A673 (cell line): ENCODE measurements around the gene FAM184B. TPM values are rescaled to one million over a fixed set of nuclear protein-coding genes. Genes with fewer than 3 reads are reported as not detected.
"Not testable (repeated sequence)": the region's sequence is repeated elsewhere in the genome, so short reads cannot be mapped to it uniquely, and the experiment has no call there.

Experiments used
- BruUV-seq: library from RNA; stranded (reverse); fragments of 400-500 nt; replicated peaks from 2 replicates; lab custom pipeline; 2021; lab: Mats Ljungman, UMichigan
- CTCF ChIA-PET: fragments of 300-600 bp; sonication (Branson Sonifier 250); formaldehyde crosslinking; loops from one replicate; lab custom pipeline; 2022; ENCODE audit warnings: antibody characterized with exemption; lab: Charles Lee
- POLR2A ChIA-PET: fragments of 300-600 bp; sonication (Branson Sonifier 250); formaldehyde crosslinking; loops from one replicate; lab custom pipeline; 2022; ENCODE audit warnings: antibody characterized with exemption; ENCODE audit not compliant: low non-redundant PET; lab: Charles Lee
- DNase-seq: peaks from one replicate; pipeline ENCODE4 v3.0.0-alpha.2; 2015; ENCODE audit warnings: low spot score
- H3K27ac ChIP-seq: fragments of 200-600 bp; sonication (generic); 2 replicates; pipeline ENCODE4 v1.5.1; 2016; ENCODE audit warnings: mixed run types, low read depth, mild to moderate bottlenecking, mixed read lengths, antibody characterized with exemption, low read length; ENCODE audit not compliant: poor library complexity, severe bottlenecking
- H3K27me3 ChIP-seq: fragments of 200-600 bp; sonication (generic); replicated peaks from 2 replicates; pipeline ENCODE4 v1.6.1; 2017; ENCODE audit warnings: mixed run types, low read depth, mild to moderate bottlenecking, mixed read lengths, antibody characterized with exemption, low read length; ENCODE audit not compliant: insufficient read depth, poor library complexity
- H3K36me3 ChIP-seq: fragments of 200-600 bp; sonication (generic); 2 replicates; pipeline ENCODE4 v1.6.1; 2016; ENCODE audit warnings: mixed run types, mild to moderate bottlenecking, mixed read lengths, antibody characterized with exemption, low read length; ENCODE audit not compliant: insufficient read depth, poor library complexity, severe bottlenecking
- H3K4me1 ChIP-seq: fragments of 200-600 bp; sonication (generic); 2 replicates; pipeline ENCODE4 v1.6.1; 2017; ENCODE audit warnings: mixed run types, mild to moderate bottlenecking, mixed read lengths, antibody characterized with exemption, low read length; ENCODE audit not compliant: insufficient read depth, poor library complexity, severe bottlenecking
- H3K4me3 ChIP-seq: fragments of 200-600 bp; sonication (generic); 2 replicates; pipeline ENCODE4 v1.5.1; 2016; ENCODE audit warnings: low read depth, mixed run types, mild to moderate bottlenecking, mixed read lengths, low read length; ENCODE audit not compliant: poor library complexity, severe bottlenecking
- H3K9me3 ChIP-seq: fragments of 200-600 bp; sonication (generic); 2 replicates; pipeline ENCODE4 v1.6.1; 2016; ENCODE audit warnings: mixed run types, low read depth, mild to moderate bottlenecking, mixed read lengths, antibody characterized with exemption, low read length; ENCODE audit not compliant: poor library complexity, severe bottlenecking
- EZH2 ChIP-seq: fragments of 200-600 bp; sonication (generic); IDR thresholded peaks from 2 replicates; pipeline ENCODE4 v1.6.1; 2017; ENCODE audit warnings: borderline replicate concordance, low read depth, mild to moderate bottlenecking, mixed read lengths, antibody characterized with exemption, low read length; ENCODE audit not compliant: poor library complexity, severe bottlenecking
- intact Hi-C: fragments of 100-400 bp; cut with micrococcal nuclease; formaldehyde crosslinking; loops from one replicate; pipeline ENCODE4 v1.10.0; 2022; ENCODE audit not compliant: unreplicated experiment
- total RNA-seq: library from RNA; stranded (reverse); gene quantifications from 2 replicates; pipeline ENCODE4 v1.2.3, GENCODE V29; 2021
- TF ChIP-seq, protein P1 (sequence below): fragments of 300-800, 200-600 bp; sonication (generic); conservative IDR thresholded peaks from 2 replicates; pipeline ENCODE4 v1.5.1; 2017; ENCODE audit warnings: low read depth, mild to moderate bottlenecking, antibody characterized with exemption, low read length, moderate library complexity, mixed read lengths

FAM184B gene
- total RNA-seq, 1 experiment from 2014 or later: 0.26 TPM

DNA sequence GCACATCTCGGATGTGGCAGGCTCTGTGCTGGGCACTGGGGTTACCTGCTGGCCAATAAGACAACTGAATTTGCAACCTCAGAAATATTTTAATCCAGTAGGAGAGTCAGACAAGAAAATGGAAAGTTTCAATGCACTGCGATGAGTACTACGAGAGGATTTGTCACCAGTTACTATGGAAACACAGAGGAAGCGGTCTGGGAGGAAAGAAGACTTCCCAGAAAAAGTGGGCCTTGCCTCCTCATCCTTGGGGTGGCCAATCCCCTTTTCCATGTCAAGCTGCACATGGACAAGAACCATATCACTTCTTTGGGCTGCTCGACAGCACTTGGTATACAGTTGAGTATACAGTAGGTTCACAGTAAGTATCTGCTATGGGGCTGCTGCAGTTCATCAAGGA lies 67.6 kb downstream of the FAM184B start:
- ChIA-PET CTCF (no interaction called here), POLR2A (no interaction called here)
- Histone ChIP-seq H3K4me1 (no peaks in the 10 kb centered on the region), H3K27ac (no peak overlapping the region), H3K27me3 (no peaks in the 10 kb centered on the region), H3K9me3 (no peaks in the 10 kb centered on the region), H3K36me3 (no peaks in the 10 kb centered on the region), H3K4me3 (no peak overlapping the region)
- intact Hi-C loops: no loop called here
- DNase-seq: no peak
- TF ChIP-seq EZH2: no peak
- TF ChIP-seq, protein P1, sequence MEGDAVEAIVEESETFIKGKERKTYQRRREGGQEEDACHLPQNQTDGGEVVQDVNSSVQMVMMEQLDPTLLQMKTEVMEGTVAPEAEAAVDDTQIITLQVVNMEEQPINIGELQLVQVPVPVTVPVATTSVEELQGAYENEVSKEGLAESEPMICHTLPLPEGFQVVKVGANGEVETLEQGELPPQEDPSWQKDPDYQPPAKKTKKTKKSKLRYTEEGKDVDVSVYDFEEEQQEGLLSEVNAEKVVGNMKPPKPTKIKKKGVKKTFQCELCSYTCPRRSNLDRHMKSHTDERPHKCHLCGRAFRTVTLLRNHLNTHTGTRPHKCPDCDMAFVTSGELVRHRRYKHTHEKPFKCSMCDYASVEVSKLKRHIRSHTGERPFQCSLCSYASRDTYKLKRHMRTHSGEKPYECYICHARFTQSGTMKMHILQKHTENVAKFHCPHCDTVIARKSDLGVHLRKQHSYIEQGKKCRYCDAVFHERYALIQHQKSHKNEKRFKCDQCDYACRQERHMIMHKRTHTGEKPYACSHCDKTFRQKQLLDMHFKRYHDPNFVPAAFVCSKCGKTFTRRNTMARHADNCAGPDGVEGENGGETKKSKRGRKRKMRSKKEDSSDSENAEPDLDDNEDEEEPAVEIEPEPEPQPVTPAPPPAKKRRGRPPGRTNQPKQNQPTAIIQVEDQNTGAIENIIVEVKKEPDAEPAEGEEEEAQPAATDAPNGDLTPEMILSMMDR: no peak
- no TSS peak for BruUV-seq

DNA sequence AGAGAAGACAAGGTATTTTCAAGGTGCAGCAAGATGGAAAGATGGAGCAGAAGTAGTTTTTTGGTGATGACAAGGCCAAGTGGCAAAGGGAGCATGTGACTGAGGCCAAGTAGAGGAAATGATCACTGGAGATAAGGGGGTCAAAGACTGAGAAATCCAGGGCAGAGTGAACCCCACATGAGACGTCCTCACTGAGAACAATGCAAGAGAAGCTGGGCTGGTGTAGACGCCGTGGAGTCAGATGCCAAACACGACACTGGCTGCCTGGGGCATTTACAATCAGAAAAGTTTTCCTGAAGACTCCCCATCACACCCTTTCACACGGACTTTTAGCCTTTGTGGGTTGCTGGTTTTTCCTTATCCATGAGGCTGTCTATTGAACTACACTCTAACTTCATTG lies 69.3 kb downstream of the FAM184B start:
- no peaks in the 10 kb centered on the region for H3K36me3 ChIP-seq
- H3K4me3 ChIP-seq: no peak overlapping the region
- no peaks in the 10 kb centered on the region for H3K4me1 ChIP-seq
- H3K27me3 ChIP-seq: no peaks in the 10 kb centered on the region
- no peak for TF ChIP-seq EZH2
- TF ChIP-seq, protein P1: no peak
- intact Hi-C loops: no loop called here
- CTCF ChIA-PET: no interaction called here
- H3K9me3 ChIP-seq: no peaks in the 10 kb centered on the region
- no peak for DNase-seq
- POLR2A ChIA-PET: no interaction called here
- no peak overlapping the region for H3K27ac ChIP-seq
- BruUV-seq: no TSS peak

DNA sequence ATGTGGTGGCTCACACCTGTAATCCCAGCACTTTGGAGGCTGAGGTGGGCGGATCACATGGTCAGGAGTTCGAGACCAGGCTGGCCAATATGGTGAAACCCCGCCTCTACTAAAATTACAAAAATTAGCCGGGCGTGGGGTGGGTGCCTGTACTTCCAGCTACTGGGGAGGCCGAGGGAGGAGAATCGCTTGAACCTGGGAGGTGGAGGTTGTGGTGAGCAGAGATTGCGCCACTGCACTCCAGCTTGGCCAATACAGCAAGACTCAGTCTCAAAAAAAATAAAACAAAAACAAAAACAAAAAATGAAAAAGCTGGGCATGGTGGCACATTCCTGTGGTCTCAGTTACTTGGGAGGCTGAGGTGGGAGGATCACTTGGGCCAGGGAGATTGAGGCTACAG lies 70.2 kb downstream of the FAM184B start:
- H3K9me3 ChIP-seq, H3K4me3 ChIP-seq, CTCF ChIA-PET, intact Hi-C loops, POLR2A ChIA-PET, H3K4me1 ChIP-seq, H3K27ac ChIP-seq, DNase-seq, H3K27me3 ChIP-seq, BruUV-seq, H3K36me3 ChIP-seq: not testable (repeated sequence)

DNA sequence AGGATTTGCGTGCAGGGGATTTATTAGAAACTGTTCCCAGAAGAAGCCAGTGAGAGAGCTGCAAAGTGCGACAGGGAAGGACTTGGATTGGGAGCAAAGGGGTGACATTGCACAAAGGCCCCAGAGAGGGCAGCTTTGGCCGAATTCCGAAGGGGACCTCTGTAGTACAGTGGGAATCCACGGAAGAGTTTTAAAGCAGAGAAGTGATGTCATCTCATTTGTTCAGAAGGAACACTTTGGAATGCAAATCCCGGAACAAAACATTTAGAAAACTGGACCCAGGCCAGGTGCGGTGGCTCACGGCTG lies 71.7 kb downstream of the FAM184B start:
- DNase-seq: no peak

More for the DNA sequence above, 71.7 kb downstream of the FAM184B start:
- H3K4me3 ChIP-seq: no peak overlapping the region
- H3K36me3 ChIP-seq: no peaks in the 10 kb centered on the region
- TF ChIP-seq EZH2: no peak
- TF ChIP-seq, protein P1: no peak
- H3K4me1 ChIP-seq: no peaks in the 10 kb centered on the region
- POLR2A ChIA-PET: no interaction called here
- CTCF ChIA-PET: no interaction called here
- H3K27me3 ChIP-seq: no peaks in the 10 kb centered on the region
- intact Hi-C loops: no loop called here
- no peak overlapping the region for H3K27ac ChIP-seq
- no TSS peak for BruUV-seq
- no peaks in the 10 kb centered on the region for H3K9me3 ChIP-seq
